Measurements from ENCODE around the gene SINHCAF.

GRCh38 chr12:31300341-31300740 is 25.6 kb downstream of the SINHCAF start:
- TF ChIP-seq CTCF (IDR thresholded peaks at IDR 0.05): no peak
- TF ChIP-seq REST (IDR thresholded peaks at IDR 0.05; ENCODE audit: insufficient read depth in 1 of 2, low read depth in 2 of 2, low read length in 1 of 2): no peak

Data from Panc1 (cell line).